ENCODE measurements around the gene ZNF19. TPM values are rescaled to one million over a fixed set of nuclear protein-coding genes. Genes with fewer than 3 reads are reported as not detected.

ZNF19 gene
- total RNA-seq, 1 donor from 2014 or later = 2.2 TPM

- Histone ChIP-seq H3K9me3 (no peaks in the 10 kb centered on the region), H3K27ac (no peak overlapping the region), H3K27me3 (no peaks in the 10 kb centered on the region), H3K36me3 (no peaks in the 10 kb centered on the region), H3K4me3 (no peak overlapping the region), H3K4me1 (peaks cover 9% of the 10 kb centered on the region)
- TF ChIP-seq POLR2A (IDR thresholded peaks at IDR 0.05) = no peak
- no peak for TF ChIP-seq POLR2AphosphoS5 (IDR thresholded peaks at IDR 0.05; ENCODE audit: insufficient read depth in 1 of 2, low read depth in 1 of 2)
- no peak for TF ChIP-seq CTCF (IDR thresholded peaks at IDR 0.05)
- intact Hi-C loops (cut with DNase I) = no loop called here
- DNase-seq (ENCODE audit: extremely low spot score in 2 of 2) = no peak
Measured at GRCh38 chr16:71528257-71528656, 39.1 kb upstream of the ZNF19 start.

- H3K9me3 ChIP-seq = no peaks in the 10 kb centered on the region
- H3K36me3 ChIP-seq = no peaks in the 10 kb centered on the region
- intact Hi-C loops (cut with DNase I) = no loop called here
- H3K27me3 ChIP-seq = no peaks in the 10 kb centered on the region
- H3K4me1 ChIP-seq = peaks cover 9% of the 10 kb centered on the region
- no peak within 1 kb of the TSS for H3K27ac ChIP-seq
- no peak within 1 kb of the TSS for H3K4me3 ChIP-seq
- no peak for DNase-seq (ENCODE audit: extremely low spot score in 2 of 2)
- no peak for TF ChIP-seq CTCF (IDR thresholded peaks at IDR 0.05)
Measured at GRCh38 chr16:71526111-71526631, 37.0 kb upstream of the ZNF19 start, which contains the start of gene CHST4. CHST4 (plus strand) TSS chr16:71526426; CDS start chr16:71536678, 10,252 bp downstream.

GRCh38 chr16:71524566-71525553 lies 35.7 kb upstream of the ZNF19 start:
- peaks cover 9% of the 10 kb centered on the region for H3K4me1 ChIP-seq
- H3K27ac ChIP-seq = no peak overlapping the region
- no peaks in the 10 kb centered on the region for H3K36me3 ChIP-seq
- no peaks in the 10 kb centered on the region for H3K27me3 ChIP-seq
- no peak for TF ChIP-seq POLR2AphosphoS5 (IDR thresholded peaks at IDR 0.05; ENCODE audit: insufficient read depth in 1 of 2, low read depth in 1 of 2)
- no peak for TF ChIP-seq CTCF (IDR thresholded peaks at IDR 0.05)
- intact Hi-C loops (cut with DNase I) = no loop called here
- H3K9me3 ChIP-seq = no peaks in the 10 kb centered on the region
- no peak for DNase-seq (ENCODE audit: extremely low spot score in 2 of 2)
- H3K4me3 ChIP-seq = no peak overlapping the region

- H3K9me3 ChIP-seq = no peaks in the 10 kb centered on the region
- H3K4me3 ChIP-seq = no peak overlapping the region
- H3K4me1 ChIP-seq = no peaks in the 10 kb centered on the region
- no peaks in the 10 kb centered on the region for H3K27me3 ChIP-seq
- no peaks in the 10 kb centered on the region for H3K36me3 ChIP-seq
- intact Hi-C loops (cut with DNase I) = no loop called here
- no peak overlapping the region for H3K27ac ChIP-seq
- TF ChIP-seq POLR2AphosphoS5 (IDR thresholded peaks at IDR 0.05; ENCODE audit: insufficient read depth in 1 of 2, low read depth in 1 of 2) (no peak), POLR2A (IDR thresholded peaks at IDR 0.05) (no peak), CTCF (IDR thresholded peaks at IDR 0.05) (no peak)
- DNase-seq (ENCODE audit: extremely low spot score in 2 of 2) = no peak
Measured at GRCh38 chr16:71520550-71520949, 31.4 kb upstream of the ZNF19 start.

GRCh38 chr16:71515026-71515425 lies 25.9 kb upstream of the ZNF19 start:
- Histone ChIP-seq H3K27ac (no peak overlapping the region), H3K4me3 (no peak overlapping the region), H3K36me3 (no peaks in the 10 kb centered on the region), H3K4me1 (no peaks in the 10 kb centered on the region), H3K9me3 (no peaks in the 10 kb centered on the region), H3K27me3 (no peaks in the 10 kb centered on the region)
- TF ChIP-seq CTCF (IDR thresholded peaks at IDR 0.05) (no peak), POLR2AphosphoS5 (IDR thresholded peaks at IDR 0.05; ENCODE audit: insufficient read depth in 1 of 2, low read depth in 1 of 2) (no peak), POLR2A (IDR thresholded peaks at IDR 0.05) (no peak)
- DNase-seq (ENCODE audit: extremely low spot score in 2 of 2) = no peak
- intact Hi-C loops (cut with DNase I) = no loop called here

Data from vagina (tissue), 2 donors.